Activated CD4-positive, alpha-beta memory T cell treated with anti-CD3 and anti-CD28 coated beads for 36 hours (primary cell): ENCODE results near the gene NOS1AP. TPM values are rescaled to one million over a fixed set of nuclear protein-coding genes. Genes with fewer than 3 reads are reported as not detected.

Experiments
- CTCF ChIA-PET: fragments of 350-600 bp; sonication (Branson Sonifier 250); formaldehyde crosslinking; loops from one replicate; lab custom pipeline; 2021; ENCODE audit warnings: antibody characterized with exemption, inconsistent platforms; lab: Charles Lee
- POLR2A ChIA-PET: fragments of 350-600 bp; sonication (Branson Sonifier 250); formaldehyde crosslinking; loops from one replicate; lab custom pipeline; 2021; ENCODE audit warnings: antibody characterized with exemption; lab: Charles Lee
- DNase-seq: peaks from one replicate; pipeline ENCODE4 v3.0.0-alpha.2; 2020
- H3K27ac Mint-ChIP-seq: one replicate; pipeline ENCODE4 v1.8.0; 2021; ENCODE audit warnings: mixed read lengths
- H3K27me3 Mint-ChIP-seq: one replicate; pipeline ENCODE4 v1.8.0; 2021; ENCODE audit warnings: mixed read lengths
- H3K36me3 Mint-ChIP-seq: one replicate; pipeline ENCODE4 v1.8.0; 2021; ENCODE audit warnings: mixed read lengths
- H3K4me1 Mint-ChIP-seq: one replicate; pipeline ENCODE4 v1.8.0; 2021; ENCODE audit warnings: low read depth, mixed read lengths
- H3K4me3 Mint-ChIP-seq: one replicate; pipeline ENCODE4 v1.8.0; 2021; ENCODE audit warnings: mild to moderate bottlenecking, mixed read lengths
- H3K9me3 Mint-ChIP-seq: one replicate; pipeline ENCODE4 v1.8.0; 2021; ENCODE audit warnings: mixed read lengths
- intact Hi-C: fragments of 100-400 bp; cut with micrococcal nuclease; formaldehyde crosslinking; loops from one replicate; pipeline ENCODE4 v1.15.1; 2023
- total RNA-seq, 2 experiments: library from RNA; stranded (reverse); gene quantifications; one replicate each; pipeline ENCODE4 v1.2.3, GENCODE V29; 2021

NOS1AP gene
- total RNA-seq, 2 experiments from 2014 or later: 0.12 TPM; not detected in 1

DNA sequence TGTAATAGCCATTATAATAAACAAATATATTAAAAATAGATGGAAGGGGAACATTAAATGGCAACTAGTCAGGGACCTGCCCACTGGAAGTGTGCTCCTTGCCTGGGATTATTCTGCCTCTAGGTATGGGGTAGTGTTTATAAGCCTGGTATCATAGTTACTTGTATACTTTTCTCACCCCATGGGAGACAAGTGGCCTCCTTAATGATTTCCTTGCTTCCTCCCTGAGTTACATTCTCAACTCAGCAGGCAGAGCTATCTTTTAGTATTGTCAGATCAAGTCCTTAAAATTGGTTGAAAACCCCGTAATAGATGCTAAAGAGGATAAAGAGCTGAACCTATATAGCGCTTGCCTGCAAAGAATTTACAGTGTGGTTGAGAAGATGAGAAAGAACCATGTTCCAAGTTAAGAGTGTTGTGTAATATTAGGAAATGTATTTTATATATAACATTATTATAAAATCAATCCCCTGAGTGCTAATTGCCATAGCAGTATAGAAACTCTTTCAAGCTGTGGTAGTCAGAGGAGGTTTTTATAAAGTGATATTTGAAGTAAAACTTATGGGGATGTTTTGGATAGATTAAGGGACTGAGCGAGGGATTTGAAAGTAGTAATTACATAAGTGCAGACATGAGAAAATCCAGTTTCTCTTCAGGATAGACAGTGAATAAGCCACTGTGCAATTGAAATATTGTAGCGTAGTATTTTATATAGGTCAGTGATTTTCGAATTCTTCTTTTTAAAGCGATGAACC lies 200.7 kb downstream of the NOS1AP start:
- DNase-seq: no peak
- Mint-ChIP-seq H3K36me3 (no peaks in the 10 kb centered on the region), H3K4me1 (no peaks in the 10 kb centered on the region), H3K4me3 (no peak overlapping the region), H3K27ac (no peak overlapping the region), H3K9me3 (no peaks in the 10 kb centered on the region), H3K27me3 (peaks cover 6% of the 10 kb centered on the region)
- ChIA-PET POLR2A (no interaction called here), CTCF (no interaction called here)
- intact Hi-C loops: no loop called here

- H3K9me3 Mint-ChIP-seq: no peaks in the 10 kb centered on the region
- intact Hi-C loops: no loop called here
- ChIA-PET POLR2A (no interaction called here), CTCF (no interaction called here)
- no peaks in the 10 kb centered on the region for H3K4me1 Mint-ChIP-seq
- no peak for DNase-seq
- no peak overlapping the region for H3K27ac Mint-ChIP-seq
- H3K36me3 Mint-ChIP-seq: no peaks in the 10 kb centered on the region
- no peak overlapping the region for H3K4me3 Mint-ChIP-seq
- H3K27me3 Mint-ChIP-seq: peaks cover under 1% of the 10 kb centered on the region
Observed at GRCh38 chr1:162271972-162272371, 202.5 kb downstream of the NOS1AP start.

DNA sequence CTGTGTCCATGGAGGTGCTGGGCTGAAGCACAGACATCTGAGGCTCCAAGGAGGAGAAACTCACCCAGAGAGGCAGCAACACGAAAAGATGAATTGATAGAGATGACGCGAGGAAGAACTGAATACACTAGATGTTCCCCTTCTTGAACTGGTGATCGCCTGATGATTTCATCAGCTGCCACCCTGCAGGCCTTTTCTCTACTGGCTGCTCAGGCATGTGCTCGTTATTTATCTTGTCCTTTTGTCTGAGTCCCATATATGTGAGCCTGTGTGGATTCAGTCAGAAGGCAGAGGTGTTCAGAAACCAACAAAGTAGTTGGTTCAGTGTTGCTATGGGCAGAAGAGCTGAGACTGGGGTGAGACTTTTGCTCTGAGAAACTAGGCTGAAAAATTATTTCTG lies 202.9 kb downstream of the NOS1AP start:
- H3K4me3 Mint-ChIP-seq: no peak overlapping the region
- ChIA-PET POLR2A (no interaction called here), CTCF (no interaction called here)
- no peak overlapping the region for H3K27ac Mint-ChIP-seq
- no peaks in the 10 kb centered on the region for H3K9me3 Mint-ChIP-seq
- intact Hi-C loops: no loop called here
- H3K36me3 Mint-ChIP-seq: no peaks in the 10 kb centered on the region
- no peaks in the 10 kb centered on the region for H3K4me1 Mint-ChIP-seq
- DNase-seq: no peak
- no peaks in the 10 kb centered on the region for H3K27me3 Mint-ChIP-seq

DNA sequence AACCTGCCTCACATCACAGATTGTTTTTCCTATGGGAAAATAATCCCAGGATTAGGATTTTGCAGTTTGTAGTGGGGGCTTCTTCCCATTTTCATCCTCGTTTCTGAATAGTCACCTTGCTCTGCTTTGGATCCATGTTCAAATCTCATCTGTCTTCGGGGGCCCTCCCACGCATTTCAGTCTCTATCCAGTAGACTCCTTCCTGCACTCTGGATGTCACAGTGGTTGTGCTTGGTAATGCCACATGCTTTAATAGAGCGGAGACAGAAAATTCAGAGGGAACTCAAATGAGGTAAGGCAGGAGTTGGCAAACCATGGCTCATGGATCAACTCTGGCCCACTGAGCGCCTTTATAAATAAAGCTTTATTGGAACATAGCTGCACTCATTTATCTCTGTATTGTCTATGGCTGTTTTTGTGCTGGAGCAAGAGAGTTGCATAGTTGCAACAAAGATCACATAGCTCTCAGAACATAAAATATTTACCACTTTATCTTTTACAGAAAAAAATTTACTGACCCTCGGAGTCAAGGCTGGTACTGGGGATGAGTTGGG lies 206.2 kb downstream of the NOS1AP start:
- ChIA-PET CTCF (interaction anchor here (0.6 to 1.7 kb wide), 4 partner anchors 51 to 630 kb away, joined by 3 to 5 read pairs (median 3); no protein-coding TSS in a partner anchor), POLR2A (no interaction called here)
- Mint-ChIP-seq H3K4me3 (no peak overlapping the region), H3K27ac (no peak overlapping the region), H3K27me3 (peaks cover 3% of the 10 kb centered on the region), H3K4me1 (no peaks in the 10 kb centered on the region), H3K36me3 (no peaks in the 10 kb centered on the region), H3K9me3 (no peaks in the 10 kb centered on the region)
- DNase-seq: no peak
- intact Hi-C loops: loop anchor here (1.0 kb wide), 1 partner anchor 219 kb away; no protein-coding TSS in a partner anchor

DNA sequence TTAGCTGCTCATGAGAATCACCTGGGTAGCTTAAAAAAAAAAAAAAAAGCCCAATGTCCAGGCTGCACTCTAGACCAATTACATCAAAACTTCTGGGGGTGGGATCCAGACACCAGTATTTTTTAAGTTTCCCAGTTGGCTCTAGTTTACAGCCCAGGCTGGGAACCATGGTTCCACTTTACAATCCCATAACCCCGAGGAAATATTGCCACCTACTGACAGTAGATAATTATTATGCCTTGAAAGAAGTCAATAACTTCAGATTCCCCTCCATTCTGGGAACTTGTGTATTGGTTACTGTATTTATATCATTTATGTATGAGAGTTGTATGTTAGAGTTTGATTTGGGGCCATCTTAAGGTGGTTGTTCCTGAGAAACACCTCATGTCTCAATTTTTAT lies 207.0 kb downstream of the NOS1AP start:
- Mint-ChIP-seq H3K4me1 (no peaks in the 10 kb centered on the region), H3K27ac (no peak overlapping the region), H3K4me3 (no peak overlapping the region), H3K36me3 (no peaks in the 10 kb centered on the region), H3K27me3 (peaks cover 6% of the 10 kb centered on the region), H3K9me3 (no peaks in the 10 kb centered on the region)
- no peak for DNase-seq
- ChIA-PET CTCF (interaction anchor here (0.6 to 1.7 kb wide), 4 partner anchors 52 to 631 kb away, joined by 3 to 5 read pairs (median 4); no protein-coding TSS in a partner anchor), POLR2A (no interaction called here)
- intact Hi-C loops: loop anchor here (1.0 kb wide), 1 partner anchor 220 kb away; no protein-coding TSS in a partner anchor

GRCh38 chr1:162279136-162279498 lies 209.6 kb downstream of the NOS1AP start:
- H3K27me3 Mint-ChIP-seq: peaks cover 11% of the 10 kb centered on the region
- no peaks in the 10 kb centered on the region for H3K36me3 Mint-ChIP-seq
- POLR2A ChIA-PET: no interaction called here

GRCh38 chr1:162281426-162281825 lies 211.9 kb downstream of the NOS1AP start:
- no peaks in the 10 kb centered on the region for H3K9me3 Mint-ChIP-seq
- no peak for DNase-seq
- no peak overlapping the region for H3K4me3 Mint-ChIP-seq
- intact Hi-C loops: no loop called here
- no peak overlapping the region for H3K27ac Mint-ChIP-seq
- ChIA-PET CTCF (no interaction called here), POLR2A (no interaction called here)
- peaks cover 16% of the 10 kb centered on the region for H3K27me3 Mint-ChIP-seq
- H3K4me1 Mint-ChIP-seq: no peaks in the 10 kb centered on the region
- no peaks in the 10 kb centered on the region for H3K36me3 Mint-ChIP-seq

More at GRCh38 chr1:162279136-162279498, 209.6 kb downstream of the NOS1AP start:
- H3K9me3 Mint-ChIP-seq: no peaks in the 10 kb centered on the region
- CTCF ChIA-PET: interaction anchor here (1.0 kb wide), 1 partner anchor 223 kb away, joined by 4 read pairs; no protein-coding TSS in a partner anchor
- no peak overlapping the region for H3K4me3 Mint-ChIP-seq
- H3K27ac Mint-ChIP-seq: no peak overlapping the region
- no peaks in the 10 kb centered on the region for H3K4me1 Mint-ChIP-seq
- intact Hi-C loops: no loop called here
- DNase-seq: no peak

DNA sequence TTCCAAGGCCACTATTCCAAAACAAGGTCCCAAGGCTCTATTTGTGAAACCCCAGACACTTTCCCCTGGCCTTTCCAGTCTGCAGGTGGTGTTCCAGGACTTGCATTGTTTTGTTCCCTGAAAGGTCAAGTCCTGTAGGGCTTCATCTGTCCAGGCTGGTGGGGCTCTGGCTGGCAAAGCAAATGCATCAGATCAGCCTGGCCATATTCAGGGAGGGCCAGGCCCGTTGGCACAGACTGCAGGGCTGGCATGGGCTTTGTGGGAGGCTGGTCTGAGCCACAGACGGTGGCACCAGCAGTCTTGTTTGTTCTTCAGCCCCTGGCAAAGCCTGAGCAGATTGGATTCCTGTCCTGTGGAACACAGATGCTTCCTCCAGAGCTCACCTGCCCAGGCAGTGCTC lies 214.2 kb downstream of the NOS1AP start:
- CTCF ChIA-PET: no interaction called here
- DNase-seq: no peak
- Mint-ChIP-seq H3K36me3 (no peaks in the 10 kb centered on the region), H3K4me3 (no peak overlapping the region), H3K27me3 (peaks cover 16% of the 10 kb centered on the region), H3K27ac (no peak overlapping the region), H3K4me1 (no peaks in the 10 kb centered on the region), H3K9me3 (no peaks in the 10 kb centered on the region)
- POLR2A ChIA-PET: no interaction called here
- intact Hi-C loops: no loop called here

DNA sequence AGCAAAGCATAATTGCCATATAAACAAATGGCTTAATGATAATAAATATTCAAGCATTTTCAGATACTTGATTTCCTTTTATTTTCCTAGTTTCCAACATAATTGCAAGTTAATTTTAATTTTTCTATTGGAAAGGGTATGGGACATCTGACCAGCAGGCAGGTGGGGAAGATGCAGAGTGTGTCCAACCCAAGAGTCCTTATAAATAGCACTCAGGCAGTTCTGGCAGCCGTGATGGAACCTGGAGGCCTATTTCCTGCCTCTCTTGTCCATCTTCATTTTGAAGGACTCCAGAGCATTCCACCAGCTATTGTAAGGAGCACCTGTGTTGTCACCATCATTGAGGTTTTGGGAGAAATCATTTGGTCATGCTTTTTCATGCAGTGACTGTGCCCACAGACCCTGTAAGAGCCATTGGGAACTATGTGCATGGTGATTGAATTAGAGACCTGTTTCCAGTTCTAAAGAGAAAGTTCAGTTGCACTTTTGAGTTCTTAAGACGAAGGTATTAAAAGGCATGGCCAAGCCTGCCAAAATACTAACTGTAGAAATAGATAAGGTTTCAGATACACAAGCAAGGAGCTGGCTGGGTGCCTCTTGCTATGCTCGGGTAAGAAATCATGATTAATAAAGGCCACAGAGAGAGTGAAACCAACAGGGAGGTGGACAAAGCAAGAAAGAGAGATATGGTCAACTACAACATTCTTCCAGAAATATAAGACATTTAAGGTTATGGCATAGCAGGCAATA lies 214.9 kb downstream of the NOS1AP start:
- ChIA-PET CTCF (no interaction called here), POLR2A (no interaction called here)
- Mint-ChIP-seq H3K36me3 (no peaks in the 10 kb centered on the region), H3K27me3 (peaks cover 15% of the 10 kb centered on the region), H3K4me1 (no peaks in the 10 kb centered on the region), H3K27ac (no peak overlapping the region), H3K4me3 (no peak overlapping the region), H3K9me3 (no peaks in the 10 kb centered on the region)
- intact Hi-C loops: no loop called here
- DNase-seq: no peak

GRCh38 chr1:162285149-162285561 lies 215.7 kb downstream of the NOS1AP start:
- H3K4me1 Mint-ChIP-seq: no peaks in the 10 kb centered on the region
- intact Hi-C loops: no loop called here
- no peaks in the 10 kb centered on the region for H3K9me3 Mint-ChIP-seq
- POLR2A ChIA-PET: no interaction called here
- no peak for DNase-seq
- H3K36me3 Mint-ChIP-seq: no peaks in the 10 kb centered on the region
- H3K27me3 Mint-ChIP-seq: peaks cover 18% of the 10 kb centered on the region
- CTCF ChIA-PET: no interaction called here
- no peak overlapping the region for H3K4me3 Mint-ChIP-seq
- H3K27ac Mint-ChIP-seq: no peak overlapping the region

- intact Hi-C loops: no loop called here
- H3K36me3 Mint-ChIP-seq: no peaks in the 10 kb centered on the region
- no peaks in the 10 kb centered on the region for H3K9me3 Mint-ChIP-seq
- POLR2A ChIA-PET: no interaction called here
- DNase-seq: no peak
- H3K27me3 Mint-ChIP-seq: peaks cover 7% of the 10 kb centered on the region
- H3K4me3 Mint-ChIP-seq: no peak overlapping the region
- H3K27ac Mint-ChIP-seq: no peak overlapping the region
- no peaks in the 10 kb centered on the region for H3K4me1 Mint-ChIP-seq
- CTCF ChIA-PET: no interaction called here
Observed at GRCh38 chr1:162291000-162291399, 221.5 kb downstream of the NOS1AP start.

GRCh38 chr1:162292422-162292849 lies 222.9 kb downstream of the NOS1AP start:
- CTCF ChIA-PET: no interaction called here
- Mint-ChIP-seq H3K36me3 (no peaks in the 10 kb centered on the region), H3K27me3 (peaks cover 10% of the 10 kb centered on the region), H3K4me3 (no peak overlapping the region), H3K27ac (no peak overlapping the region), H3K4me1 (no peaks in the 10 kb centered on the region), H3K9me3 (no peaks in the 10 kb centered on the region)
- no peak for DNase-seq
- POLR2A ChIA-PET: no interaction called here
- intact Hi-C loops: no loop called here
